HG02970 (cell line): ENCODE measurements around the gene TTC31.
A peak's percentile ranks its signal among the peaks of the same experiment; 100 is the strongest.
"Not testable (repeated sequence)": the region's sequence is repeated elsewhere in the genome, so short reads cannot be mapped to it uniquely, and the experiment has no call there.

Experiments
- ATAC-seq: cut with Tn5 transposase; IDR thresholded peaks from one replicate; pipeline ENCODE4 v1.9.1; 2021; ENCODE audit warnings: mild to moderate bottlenecking, moderate library complexity, moderate number of reproducible peaks; ENCODE audit not compliant: unreplicated experiment, low FRiP score

Gene TTC31

GRCh38 chr2:74457129-74457548, 25.7 kb upstream of the TTC31 start:
- no peak for ATAC-seq

DNA sequence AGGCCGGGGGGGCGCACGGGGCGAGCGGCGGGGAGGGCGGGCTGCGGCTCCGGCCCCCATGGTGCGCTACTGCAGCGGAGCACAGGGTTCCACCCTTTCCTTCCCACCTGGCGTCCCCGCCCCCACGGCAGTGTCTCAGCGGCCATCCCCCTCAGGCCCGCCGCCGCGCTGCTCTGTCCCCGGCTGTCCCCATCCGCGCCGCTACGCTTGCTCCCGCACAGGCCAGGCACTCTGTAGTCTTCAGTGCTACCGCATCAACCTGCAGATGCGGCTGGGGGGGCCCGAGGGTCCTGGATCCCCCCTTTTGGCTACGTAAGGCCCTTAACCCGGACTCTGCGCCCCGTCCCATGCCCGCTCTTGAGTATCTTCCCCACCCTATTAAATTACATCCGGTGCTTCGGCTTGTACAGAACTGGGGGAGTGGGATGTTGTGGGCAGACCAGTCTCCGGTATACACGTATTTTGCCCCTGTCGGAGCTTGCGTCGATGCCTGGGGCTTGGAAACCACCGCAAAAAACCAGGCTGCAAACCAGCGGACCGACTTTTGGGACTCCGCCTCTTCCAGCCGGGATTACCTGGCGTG, 25.2 kb upstream of the TTC31 start:
- ATAC-seq: peak; percentile 35

DNA sequence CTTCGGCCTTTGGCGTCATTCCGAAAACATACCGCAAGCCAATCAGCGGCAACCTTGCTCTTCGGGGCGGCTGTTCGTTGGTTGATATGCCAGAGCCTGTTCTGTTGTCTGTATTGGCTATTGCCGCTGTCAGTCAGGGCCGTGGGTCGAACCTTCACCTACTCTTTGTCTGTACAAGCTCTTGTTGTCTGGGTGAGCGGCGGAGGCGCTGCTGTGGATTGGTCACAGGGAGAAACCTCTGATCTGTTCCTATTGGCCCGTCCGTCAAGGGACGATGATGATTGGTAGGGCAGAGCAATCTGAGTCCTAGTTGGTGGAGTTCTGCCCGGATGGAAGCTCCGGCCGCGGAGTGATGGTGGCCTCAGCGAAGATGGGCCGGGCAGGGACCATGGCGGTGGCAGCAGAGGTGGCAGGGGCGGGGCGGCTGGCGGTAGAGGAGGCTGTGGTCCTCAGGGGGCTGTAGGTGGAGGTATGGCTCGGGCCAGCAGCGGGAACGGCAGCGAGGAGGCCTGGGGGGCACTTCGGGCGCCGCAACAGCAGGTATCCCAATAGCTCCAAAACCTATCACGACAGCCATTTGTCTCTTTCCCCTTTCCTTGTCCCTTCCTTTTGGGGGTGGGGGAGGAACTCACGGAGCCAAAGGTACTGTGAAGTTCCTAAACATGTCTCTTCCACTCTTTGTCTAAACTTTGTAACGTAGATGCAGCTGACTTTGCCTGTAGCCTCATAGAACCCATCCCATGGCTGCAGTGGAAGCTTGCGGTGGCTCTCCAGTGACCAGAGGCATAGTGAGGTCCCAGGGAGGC, 24.5 kb upstream of the TTC31 start, which contains the start of gene WBP1:
Gene WBP1 (plus strand): TSS at position 307 of the 806 bp plus-strand sequence. CDS start 165 bp downstream, at position 472.
- peak; percentile 82 for ATAC-seq

DNA sequence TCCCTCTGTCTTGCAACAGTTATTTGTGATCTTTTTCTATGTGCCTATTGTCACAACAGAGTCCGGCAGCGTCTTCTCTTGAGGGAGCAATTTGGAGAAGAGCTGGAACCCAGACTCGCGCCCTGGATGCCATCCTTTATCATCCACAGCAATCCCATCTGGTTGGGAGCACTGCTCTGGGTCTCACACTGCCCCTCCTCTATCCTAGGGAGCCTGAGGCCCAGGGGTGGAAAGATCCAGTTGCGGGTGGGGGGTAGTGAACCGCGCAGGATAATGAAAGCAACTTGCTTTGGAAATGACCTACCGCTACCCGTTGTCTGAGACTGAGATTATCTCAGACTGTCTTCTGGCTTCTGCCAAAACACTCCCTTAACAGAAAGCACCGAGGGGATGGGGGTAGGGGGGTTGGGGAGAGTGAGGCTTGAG, 23.9 kb upstream of the TTC31 start:
- no peak for ATAC-seq

GRCh38 chr2:74459503-74460118, 23.3 kb upstream of the TTC31 start:
- ATAC-seq: not testable (repeated sequence)

DNA sequence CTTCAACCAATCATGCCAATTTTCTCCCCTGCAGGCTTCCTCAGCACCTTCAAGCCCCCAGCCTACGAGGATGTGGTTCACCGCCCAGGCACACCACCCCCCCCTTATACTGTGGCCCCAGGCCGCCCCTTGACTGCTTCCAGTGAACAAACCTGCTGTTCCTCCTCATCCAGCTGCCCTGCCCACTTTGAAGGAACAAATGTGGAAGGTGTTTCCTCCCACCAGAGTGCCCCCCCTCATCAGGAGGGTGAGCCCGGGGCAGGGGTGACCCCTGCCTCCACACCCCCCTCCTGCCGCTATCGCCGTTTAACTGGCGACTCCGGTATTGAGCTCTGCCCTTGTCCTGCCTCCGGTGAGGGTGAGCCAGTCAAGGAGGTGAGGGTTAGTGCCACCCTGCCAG, 22.7 kb upstream of the TTC31 start:
- ATAC-seq: not testable (repeated sequence)

DNA sequence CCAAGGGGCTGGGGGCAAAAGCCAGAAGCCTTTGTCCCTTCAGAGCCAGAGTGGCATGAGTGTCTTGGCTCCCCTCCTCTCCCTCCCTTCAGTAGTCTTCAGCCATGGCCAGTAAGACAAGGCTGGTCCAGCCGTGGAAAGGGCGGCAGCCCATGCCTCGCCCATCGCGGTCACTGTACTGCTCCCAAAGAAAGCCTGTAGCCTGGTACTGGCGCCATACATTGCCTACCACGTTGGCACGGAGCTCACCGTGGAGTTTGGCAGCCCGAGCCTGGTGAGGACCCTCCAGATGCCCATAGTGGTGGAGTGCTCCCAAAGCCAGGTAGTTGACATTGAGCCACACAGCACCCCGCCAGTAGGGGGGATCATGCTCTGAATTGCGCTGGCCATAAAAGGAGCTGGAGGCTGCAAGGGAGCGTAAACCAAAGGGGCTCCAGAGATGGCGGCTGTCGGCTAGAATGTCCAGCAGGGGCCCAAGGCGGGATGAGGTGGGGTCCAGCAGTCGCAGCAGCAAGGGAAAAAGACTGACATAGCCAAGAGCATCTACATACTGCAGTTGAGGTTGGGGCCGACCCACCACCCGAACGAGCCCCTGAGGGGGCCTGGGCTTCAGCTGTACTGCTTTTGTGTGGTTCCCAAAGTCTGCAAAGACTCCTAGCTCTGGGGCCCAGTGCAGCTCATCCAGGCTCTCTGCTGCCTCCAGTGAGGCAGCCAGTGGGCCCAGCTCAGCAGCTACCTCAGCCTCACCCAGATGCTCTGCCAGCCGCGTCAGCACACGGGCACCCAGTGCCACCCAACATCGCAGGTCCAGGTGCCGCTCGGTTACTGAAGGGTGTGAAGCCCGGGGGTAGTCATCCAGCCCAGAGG, 21.5 kb upstream of the TTC31 start:
- ATAC-seq: no peak

- ATAC-seq: no peak
These were observed 20.7 kb upstream of the TTC31 start for GRCh38 chr2:74462054-74462785.

- ATAC-seq: no peak
These were observed 20.1 kb upstream of the TTC31 start for GRCh38 chr2:74462786-74463105.

- no peak for ATAC-seq
These were observed 18.5 kb upstream of the TTC31 start for GRCh38 chr2:74464406-74464805.

DNA sequence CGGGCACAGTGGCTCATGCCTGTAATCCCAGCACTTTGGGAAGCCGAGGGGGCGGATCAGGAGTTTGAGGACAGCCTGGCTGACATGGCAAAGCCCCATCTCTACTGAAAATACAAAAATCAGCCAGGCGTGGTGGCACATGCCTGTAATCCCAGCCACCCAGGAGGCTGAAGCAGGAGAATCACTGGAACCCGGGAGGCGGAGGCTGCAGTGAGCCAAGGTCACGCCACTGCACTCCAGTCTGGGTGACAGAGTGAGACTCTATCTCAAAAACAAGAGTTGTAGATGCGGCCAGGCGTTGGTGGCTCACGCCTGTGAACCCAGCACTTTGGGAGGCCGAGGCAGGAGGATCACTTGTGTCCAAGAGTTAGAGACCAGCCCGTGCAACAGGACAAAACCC, 12.1 kb upstream of the TTC31 start:
- ATAC-seq: not testable (repeated sequence)

GRCh38 chr2:74471332-74472065, 11.4 kb upstream of the TTC31 start:
- no peak for ATAC-seq

DNA sequence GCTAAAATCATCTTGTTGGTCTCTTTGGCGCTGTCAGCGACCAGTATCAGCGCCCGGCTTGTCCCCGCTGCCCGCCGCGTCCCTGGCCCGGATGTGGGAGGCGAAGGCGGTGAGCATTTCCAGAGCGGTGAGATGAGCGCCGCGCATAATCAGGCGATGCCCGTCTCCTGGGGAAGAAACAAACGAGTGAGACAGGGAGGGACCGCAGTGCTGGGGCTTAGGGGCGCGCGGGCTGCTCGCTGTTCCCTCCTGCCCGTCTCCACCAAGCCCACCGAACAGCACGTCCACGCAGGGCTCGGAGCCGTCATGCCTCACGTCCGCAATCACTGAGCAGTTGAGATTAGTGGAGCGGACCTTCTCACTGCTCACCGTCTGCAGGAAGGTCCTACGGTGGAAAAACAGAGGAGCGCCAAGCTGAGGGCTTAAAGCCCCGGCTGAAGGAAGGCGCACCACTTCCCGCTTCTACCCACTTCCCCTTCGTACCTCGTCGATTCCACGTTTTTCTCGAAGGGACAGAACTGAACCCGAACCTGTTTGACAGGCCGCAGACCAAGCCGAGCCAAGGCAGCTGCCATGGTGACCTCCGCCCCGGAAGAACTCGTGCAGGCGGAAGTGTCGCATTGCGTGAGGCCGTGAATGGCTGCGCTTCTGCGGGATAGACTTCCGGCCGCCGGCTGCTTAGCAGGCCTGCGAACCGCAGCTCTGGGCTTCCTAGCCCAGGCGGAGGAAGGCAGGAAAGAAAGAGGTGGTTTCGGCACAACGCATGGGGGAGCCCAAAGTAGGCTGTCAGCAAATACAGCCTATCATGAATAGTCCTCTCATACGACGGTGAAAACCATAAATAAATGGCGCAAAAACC, 10.6 kb upstream of the TTC31 start, which contains the start of gene MRPL53:
Gene MRPL53 (minus strand): TSS at position 595 of the 859 bp plus-strand sequence. CDS start 20 bp downstream, at position 575.
- ATAC-seq: peak; percentile 65

- no peak for ATAC-seq
These were observed 10.0 kb upstream of the TTC31 start for GRCh38 chr2:74472945-74473258.

DNA sequence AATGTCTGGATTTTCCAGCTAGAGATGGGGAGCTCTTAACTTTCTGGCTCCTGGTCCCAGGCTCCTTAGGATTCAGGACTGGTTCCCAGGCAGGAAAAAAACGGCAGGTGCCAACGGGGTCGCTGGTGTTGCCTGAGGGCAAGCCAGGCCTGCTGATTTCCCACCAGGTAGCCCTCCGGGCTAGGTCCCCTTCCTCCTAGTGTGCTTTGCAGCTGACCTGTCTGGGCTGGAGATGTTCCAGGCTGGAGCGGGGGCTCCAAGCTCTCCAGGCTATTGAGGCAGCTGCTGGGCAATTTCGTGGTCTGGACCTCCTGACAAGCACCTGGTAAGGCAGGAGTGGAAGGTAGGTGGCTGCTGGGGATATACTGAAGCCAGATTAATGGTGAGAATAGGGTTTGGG, 8.4 kb upstream of the TTC31 start:
- no peak for ATAC-seq

DNA sequence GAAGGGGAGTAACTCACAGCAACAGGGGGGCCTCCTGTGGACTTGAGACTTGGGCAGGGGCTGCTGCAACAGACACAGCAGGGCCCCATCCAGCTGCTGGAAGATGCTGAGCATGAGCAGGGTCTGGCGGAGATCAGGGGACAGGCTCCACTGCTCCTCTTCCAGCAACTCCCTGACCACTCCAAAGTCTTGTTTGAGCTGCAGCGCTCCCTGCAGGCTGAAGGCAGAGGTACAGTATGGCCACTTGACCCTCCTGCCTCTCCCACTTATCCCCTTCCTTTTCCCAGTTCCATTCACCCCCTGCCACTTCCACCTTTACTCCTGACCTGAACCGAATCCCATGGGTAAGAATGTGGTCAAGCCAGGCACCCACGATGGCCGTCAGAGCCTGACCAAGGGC, 8.0 kb upstream of the TTC31 start:
- ATAC-seq: no peak

DNA sequence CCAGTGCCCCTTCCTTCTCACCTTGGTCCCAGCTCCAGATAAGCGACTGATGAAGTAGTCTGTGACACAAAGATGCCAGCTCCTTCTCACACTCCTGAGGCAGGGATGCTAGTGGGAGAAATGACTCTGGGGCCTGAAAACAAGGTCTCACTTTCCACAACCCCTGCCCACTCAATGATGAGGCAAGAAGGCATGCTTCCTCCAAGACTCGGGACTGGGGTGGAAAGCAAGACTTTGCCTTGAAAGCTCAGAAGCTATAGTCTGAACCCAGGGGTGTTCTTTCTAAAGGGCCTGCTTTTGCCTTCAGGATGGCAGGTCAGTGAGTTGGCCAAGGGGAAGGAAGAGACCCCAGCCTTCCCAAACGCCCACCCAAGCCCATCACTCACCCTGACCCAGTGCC, 1.4 kb upstream of the TTC31 start:
- no peak for ATAC-seq

- peak; percentile 37 for ATAC-seq
These were observed 700 bp upstream of the TTC31 start for GRCh38 chr2:74481961-74482800.
